HG02610 (cell line): ENCODE data around the gene C1R.

Experiments used
- ATAC-seq: cut with Tn5 transposase; IDR thresholded peaks from one replicate; pipeline ENCODE4 v1.9.1; 2021; ENCODE audit warnings: mild to moderate bottlenecking, moderate library complexity; ENCODE audit not compliant: unreplicated experiment

The C1R gene

DNA sequence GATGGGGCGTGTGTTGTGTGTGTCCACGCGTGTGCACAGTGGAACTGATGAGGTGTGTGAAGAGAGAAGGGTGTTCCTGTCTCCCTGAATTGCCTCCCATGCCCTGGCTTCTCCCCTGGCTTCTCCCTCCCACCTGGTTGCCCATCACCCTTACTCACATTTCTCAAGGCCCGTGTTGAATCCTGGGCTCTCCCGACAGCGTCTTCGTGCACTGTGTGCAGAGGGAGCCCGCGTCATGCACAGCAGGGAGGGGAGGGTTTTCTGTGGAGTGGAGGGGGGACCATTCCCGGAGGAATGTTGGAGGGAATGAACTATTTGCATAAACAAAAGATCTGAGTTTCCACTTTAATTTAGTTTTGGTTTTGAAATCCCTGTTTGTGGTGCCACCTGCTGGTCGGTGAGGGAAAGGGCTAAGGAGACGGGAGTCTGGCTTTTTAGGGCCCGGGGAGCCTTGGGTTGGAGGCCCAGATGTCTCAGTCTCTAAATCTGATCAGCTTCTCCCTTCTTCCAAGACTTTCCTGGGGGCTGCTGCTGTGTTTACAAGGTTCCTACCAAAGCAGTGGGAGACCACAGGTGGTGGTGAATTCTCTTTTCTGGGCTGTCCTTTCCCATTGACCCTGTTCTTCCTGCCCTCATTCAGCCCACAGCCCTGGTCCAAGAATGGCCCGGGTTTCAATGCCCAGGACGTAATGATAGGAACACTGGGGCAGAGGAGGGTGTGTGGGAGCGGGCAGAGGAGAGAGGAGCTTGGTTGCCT lies at the start of gene C1R:
TSS of gene C1R (minus strand) at position 217 of the 757 bp plus-strand sequence. CDS start at position 160, 57 bp downstream.
- ATAC-seq: no peak

GRCh38 chr12:7141351-7142005 lies 49.2 kb upstream of the C1R start:
- no peak for ATAC-seq

DNA sequence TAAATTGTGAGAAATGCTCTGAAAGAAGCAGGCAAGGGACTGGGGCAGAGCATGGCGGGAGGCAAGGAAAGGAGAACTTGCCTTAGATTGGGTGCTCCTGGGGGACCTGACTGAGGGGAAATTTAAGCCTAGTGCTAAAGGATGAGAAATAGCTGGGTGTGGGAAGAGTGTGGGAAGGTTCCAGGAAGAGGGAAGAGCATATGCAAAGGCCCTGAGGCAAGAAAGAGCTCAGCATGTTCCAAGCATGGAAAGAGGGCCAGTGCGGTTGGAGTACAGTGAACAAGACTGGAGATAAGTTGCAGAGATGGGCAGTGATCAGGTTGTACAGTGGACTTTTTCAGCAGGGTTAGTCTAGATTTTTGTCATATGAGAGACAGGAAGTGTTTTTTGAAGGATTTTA lies 47.0 kb upstream of the C1R start:
- no peak for ATAC-seq

GRCh38 chr12:7137908-7138307 lies 45.7 kb upstream of the C1R start:
- no peak for ATAC-seq

DNA sequence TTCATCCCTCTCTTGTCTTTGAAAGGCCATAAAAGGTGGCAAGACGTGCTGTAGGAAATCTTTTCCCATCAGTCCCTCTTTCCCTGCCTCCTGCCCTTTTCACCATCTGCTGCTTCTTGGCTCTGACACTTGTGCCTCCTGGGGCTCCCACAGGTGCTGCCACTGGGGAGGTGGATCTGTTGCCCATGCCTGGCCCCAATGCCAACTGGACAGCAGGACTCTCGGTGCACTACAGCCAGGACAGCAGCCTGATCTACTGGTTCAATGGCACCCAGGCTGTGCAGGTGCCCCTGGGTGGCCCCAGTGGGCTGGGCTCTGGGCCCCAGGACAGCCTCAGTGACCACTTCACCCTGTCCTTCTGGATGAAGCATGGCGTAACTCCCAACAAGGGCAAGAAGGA lies 44.4 kb upstream of the C1R start:
- ATAC-seq: no peak

DNA sequence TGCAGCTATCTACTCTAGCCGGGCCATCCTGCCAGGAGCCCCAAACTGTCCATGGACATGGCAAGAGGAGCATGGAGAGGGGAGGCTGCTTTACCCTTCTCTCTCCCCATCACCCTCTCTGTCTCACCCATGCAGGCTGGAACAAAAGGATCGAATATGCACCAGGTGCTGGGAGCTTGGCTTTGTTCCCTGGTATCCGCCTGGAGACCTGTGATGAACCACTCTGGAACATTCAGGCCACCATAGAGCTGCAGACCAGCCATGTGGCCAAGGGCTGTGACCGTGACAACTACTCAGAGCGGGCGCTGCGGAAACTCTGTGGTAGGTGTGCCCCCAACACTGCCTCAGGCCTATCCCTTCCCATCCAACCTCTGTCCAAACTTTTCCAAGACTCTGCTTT lies 43.8 kb upstream of the C1R start:
- no peak for ATAC-seq

DNA sequence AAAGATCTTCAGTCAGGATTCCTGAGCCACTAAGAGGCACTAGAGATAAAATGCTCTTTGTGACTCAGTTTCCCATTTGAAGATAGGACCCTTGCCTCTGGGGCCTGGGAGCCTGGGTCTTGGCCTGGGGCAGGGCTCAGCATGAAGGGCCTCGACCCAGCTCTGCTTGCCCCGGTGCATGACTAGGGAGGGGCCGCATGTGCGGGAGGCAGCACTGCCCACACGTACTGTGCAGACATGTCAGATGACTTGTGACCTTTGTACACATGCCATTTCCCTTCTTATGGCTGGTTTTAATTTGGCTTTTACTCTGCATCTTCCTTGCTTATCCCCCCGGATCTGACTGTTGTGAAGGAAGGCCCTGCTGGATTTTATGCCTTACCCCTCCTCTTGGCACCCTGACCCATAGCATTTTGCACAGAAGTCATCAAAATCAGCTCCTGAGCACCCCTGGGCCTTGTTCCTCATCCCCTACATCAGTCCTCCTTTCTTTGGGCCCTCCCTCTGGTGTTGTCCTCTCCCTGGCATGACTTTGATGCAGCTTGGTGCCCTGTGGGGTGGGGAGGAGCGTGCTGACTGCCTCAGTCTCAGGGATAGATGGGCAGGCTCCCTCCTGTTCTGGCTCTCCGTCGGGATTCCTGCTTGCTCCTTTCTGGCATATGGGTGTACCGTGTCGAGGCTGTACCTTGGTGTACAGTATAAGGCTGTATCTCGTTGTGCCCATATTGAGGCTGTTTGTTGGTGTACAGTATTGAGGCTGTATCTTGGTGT lies 42.3 kb upstream of the C1R start:
- no peak for ATAC-seq

GRCh38 chr12:7131502-7131866 lies 39.2 kb upstream of the C1R start:
- no peak for ATAC-seq

- no peak for ATAC-seq
Measured at GRCh38 chr12:7130701-7131501, 38.7 kb upstream of the C1R start.

DNA sequence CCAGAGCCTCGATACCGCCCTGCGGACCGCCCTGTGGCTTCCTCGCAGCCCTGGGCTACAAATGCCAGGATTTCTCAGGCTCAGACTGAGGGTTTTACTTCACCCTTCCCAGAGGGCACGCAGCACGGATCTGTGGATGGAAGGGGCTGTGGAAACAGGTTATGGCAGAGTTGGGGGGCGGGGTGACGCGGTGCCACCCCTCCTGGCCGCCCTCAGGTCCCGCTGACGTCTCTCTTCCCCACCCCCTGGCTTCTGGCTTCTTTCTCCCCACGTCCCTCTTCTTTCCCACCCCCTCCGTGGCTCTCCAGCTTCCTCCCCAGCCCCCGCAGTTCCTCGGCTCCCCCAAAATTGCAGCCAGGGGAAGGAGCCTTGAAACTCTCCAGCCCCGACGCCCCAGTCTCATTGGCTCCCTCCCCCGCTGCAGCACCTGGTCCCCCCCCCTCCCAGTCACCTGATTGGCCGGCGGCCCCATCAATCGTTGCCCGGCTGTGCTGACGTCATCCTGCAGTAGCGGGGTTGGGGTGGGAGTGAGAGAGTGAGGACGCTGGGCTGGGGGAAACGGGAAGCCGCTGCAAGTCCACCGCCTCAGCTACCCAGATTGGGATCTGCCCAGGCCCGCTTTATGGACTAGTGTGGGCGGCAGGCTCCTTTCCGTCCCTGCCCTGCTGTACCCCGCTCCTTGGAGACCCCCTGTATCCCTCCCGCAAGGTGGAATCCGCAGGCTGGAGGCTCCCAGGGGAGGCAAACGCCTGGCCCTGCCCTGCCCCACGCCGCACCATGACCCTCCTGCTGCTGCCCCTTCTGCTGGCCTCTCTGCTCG lies 37.8 kb upstream of the C1R start, which contains the start of gene CLSTN3:
TSS of gene CLSTN3 (plus strand) at position 500 of the 820 bp plus-strand sequence. CDS start at position 778, 278 bp downstream.
- peak; percentile 51 for ATAC-seq

- ATAC-seq: no peak
Measured at GRCh38 chr12:7129287-7129871, 37.1 kb upstream of the C1R start.

DNA sequence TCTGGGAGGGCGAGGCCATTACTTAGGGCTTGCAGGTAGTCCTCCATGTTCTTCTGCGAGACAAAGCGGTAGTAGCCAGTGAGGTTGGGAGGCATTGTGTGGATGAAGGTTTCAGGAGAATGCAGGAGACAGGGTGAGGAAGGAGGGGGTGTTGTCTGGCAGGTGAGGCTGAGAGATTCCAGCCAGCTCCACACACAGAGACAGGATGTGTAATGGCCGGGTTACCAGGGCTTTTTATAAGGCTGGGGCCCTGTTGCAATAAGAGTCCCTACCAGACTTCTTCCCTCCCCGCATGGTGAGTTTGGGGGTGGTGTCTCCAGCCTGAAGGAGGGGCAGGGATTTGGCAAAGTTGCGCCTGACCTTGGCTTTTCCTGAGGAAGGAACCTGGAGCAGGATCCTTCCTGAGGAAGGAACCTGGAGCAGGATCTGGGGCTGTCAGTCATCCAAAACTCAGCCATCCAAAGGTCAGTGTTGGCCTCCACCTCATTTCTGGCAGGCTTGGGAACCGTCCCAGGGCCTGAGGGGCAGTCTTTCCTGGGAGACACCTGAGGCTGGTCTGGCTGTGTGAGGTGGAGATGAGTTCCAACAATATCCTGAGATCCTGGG lies 36.5 kb upstream of the C1R start, which contains the start of gene RBP5:
TSS of gene RBP5 (minus strand) at position 209 of the 606 bp plus-strand sequence. CDS start at position 95, 114 bp downstream.
- ATAC-seq: no peak

DNA sequence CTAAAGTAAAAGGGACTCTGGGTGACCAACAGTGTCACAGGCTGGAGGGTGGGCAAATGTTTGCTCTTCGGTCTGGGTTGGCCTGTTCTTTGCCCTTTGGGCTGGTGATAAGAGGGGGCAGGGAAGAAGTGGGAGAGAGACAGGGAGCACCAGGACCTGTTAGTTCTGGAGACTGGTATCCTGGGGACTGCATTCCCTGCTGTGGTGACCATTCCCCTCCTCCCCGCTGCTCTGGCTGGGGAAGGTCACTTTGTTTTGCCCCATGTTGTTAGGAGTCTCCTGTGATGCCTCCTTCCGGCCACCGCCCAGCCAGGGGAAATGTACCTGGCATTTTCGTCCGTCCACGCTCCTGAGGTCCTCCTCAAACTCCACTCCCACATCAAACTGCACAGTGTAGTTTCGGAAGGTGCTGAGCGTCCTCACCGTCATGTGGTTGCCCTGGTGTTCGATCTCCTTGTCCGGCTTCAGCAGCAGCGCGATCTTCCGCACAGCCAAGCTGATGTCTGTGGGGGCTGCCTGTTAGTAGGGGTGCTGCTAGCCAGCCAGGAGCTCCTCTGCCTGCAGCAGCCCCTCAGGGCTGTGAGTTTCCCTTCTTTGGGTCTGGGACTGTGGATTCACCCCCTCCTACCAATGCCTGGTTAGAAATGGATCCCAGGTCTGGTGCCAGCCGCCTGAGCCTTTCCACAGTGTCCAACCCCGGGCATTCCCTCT lies 35.8 kb upstream of the C1R start:
- no peak for ATAC-seq

GRCh38 chr12:7125632-7126227 lies 33.5 kb upstream of the C1R start:
- ATAC-seq: no peak

DNA sequence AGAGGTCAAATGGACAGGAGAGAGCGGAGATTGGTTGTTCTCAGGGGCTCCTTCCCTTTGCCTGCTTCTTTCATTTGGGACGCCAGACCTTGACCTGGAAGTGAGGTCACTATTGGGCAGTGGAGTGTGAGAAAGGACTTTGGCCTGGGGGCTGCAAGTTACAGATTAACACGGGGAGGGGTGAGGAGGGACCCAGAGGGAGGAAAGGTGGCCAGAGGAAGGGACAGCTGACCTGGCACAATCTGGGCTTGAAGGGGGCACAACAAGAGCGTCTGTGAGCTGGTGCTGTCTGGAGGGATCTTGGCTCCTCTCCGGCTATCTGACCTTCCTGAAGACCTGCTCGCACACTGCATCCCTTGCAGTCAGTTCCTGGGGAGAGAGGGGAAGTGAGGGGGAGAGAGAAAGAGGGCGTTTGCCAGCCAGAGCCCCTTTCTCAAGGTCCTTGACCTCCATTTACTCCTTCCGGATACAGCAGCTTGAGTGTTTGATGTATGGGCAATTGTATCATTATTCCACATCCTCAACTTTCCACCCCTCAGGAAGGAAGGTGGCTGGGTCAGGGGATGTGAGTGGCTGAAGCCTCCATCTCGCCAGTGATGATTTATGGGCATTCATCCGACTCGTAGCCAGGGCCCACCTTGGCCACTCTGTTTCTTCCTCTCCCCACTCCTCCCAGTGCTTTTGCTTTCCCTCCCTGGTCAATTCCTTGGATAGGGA lies 31.7 kb upstream of the C1R start:
- ATAC-seq: no peak

GRCh38 chr12:7122811-7123769 lies 30.8 kb upstream of the C1R start:
- no peak for ATAC-seq
